Inflammatory macrophage (primary cell): ENCODE data around the gene GLT6D1.

Experiments used
- DNase-seq, 2 donors: peaks; one replicate each; pipeline ENCODE4 v3.0.0-alpha.2; 2020 to 2022

The GLT6D1 gene

GRCh38 chr9:135620558-135620957 is 18.8 kb downstream of the GLT6D1 start:
- no peak for DNase-seq

GRCh38 chr9:135619599-135619886 is 19.8 kb downstream of the GLT6D1 start:
- no peak for DNase-seq

GRCh38 chr9:135618866-135619598 is 20.3 kb downstream of the GLT6D1 start:
- no peak for DNase-seq

GRCh38 chr9:135617991-135618411 is 21.3 kb downstream of the GLT6D1 start:
- no peak for DNase-seq

GRCh38 chr9:135617538-135617900 is 21.8 kb downstream of the GLT6D1 start:
- no peak for DNase-seq

- DNase-seq: no peak
Observed at GRCh38 chr9:135616619-135617537, 22.5 kb downstream of the GLT6D1 start.

- DNase-seq: no peak
Observed at GRCh38 chr9:135615666-135616618, 23.4 kb downstream of the GLT6D1 start.

GRCh38 chr9:135614821-135615665 is 24.3 kb downstream of the GLT6D1 start:
- no peak for DNase-seq

- no peak for DNase-seq
Observed at GRCh38 chr9:135613946-135614805, 25.2 kb downstream of the GLT6D1 start.

GRCh38 chr9:135612981-135613910 is 26.1 kb downstream of the GLT6D1 start:
- no peak for DNase-seq

- DNase-seq: no peak
Observed at GRCh38 chr9:135612437-135612836, 26.9 kb downstream of the GLT6D1 start.

GRCh38 chr9:135611875-135612209 is 27.5 kb downstream of the GLT6D1 start:
- no peak for DNase-seq

- DNase-seq: no peak
Observed at GRCh38 chr9:135611142-135611874, 28.0 kb downstream of the GLT6D1 start.

GRCh38 chr9:135610290-135611141 is 28.8 kb downstream of the GLT6D1 start:
- no peak for DNase-seq

- no peak for DNase-seq
Observed at GRCh38 chr9:135609366-135609955, 29.9 kb downstream of the GLT6D1 start.

- no peak for DNase-seq
Observed at GRCh38 chr9:135608999-135609317, 30.4 kb downstream of the GLT6D1 start.

- DNase-seq: no peak
Observed at GRCh38 chr9:135608294-135608998, 30.9 kb downstream of the GLT6D1 start.
